GM12873 (cell line): Measurements from ENCODE around the gene LAP3.

ENCODE experiments used
- CTCF ChIP-seq: IDR thresholded peaks from 2 replicates; pipeline ENCODE4 v1.5.1; 2012; ENCODE audit warnings: low read depth, mild to moderate bottlenecking, moderate library complexity, low read length, control low read depth; ENCODE audit not compliant: insufficient read depth; ENCODE audit errors: missing control alignments

Gene LAP3

DNA sequence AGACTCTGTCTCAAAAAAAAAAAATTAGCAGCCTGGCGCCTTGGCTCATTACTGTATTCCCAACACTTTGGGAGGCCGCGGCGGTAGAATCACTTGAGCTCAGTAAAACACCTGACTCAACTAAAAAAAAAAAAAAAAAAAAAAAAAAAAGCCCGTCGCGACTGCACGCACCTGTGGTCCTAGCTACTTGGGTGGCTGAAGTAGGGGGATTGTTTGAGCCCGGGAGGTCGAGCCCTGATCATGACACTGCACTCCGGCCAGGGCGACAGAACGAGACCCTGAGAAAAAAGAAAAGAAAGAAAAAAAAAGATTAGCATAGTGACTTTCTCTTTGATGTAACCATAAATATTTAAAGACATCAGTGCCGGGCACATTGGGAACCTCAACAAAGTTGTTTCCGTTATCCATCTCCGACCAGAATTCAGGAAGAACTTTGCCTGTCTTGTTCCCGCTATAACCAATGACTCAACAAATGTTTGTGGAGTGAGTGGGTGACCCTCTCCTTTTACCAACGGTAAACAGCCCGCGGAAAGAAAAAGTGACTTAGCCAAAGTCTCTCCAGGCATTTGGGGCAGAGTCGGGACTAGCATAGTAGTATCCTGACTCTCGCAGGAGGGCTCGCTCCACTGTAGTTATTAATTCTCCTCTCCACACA, 36.9 kb downstream of the LAP3 start:
- TF ChIP-seq CTCF, result no peak

GRCh38 chr4:17614416-17615299, 37.7 kb downstream of the LAP3 start, which contains the start of gene MED28:
TSS of gene MED28 (plus strand) at chr4:17614641. CDS start at chr4:17614655, 14 bp downstream.
- peak; percentile 10 for TF ChIP-seq CTCF

GRCh38 chr4:17616283-17616682, 39.3 kb downstream of the LAP3 start:
- TF ChIP-seq CTCF, result no peak

DNA sequence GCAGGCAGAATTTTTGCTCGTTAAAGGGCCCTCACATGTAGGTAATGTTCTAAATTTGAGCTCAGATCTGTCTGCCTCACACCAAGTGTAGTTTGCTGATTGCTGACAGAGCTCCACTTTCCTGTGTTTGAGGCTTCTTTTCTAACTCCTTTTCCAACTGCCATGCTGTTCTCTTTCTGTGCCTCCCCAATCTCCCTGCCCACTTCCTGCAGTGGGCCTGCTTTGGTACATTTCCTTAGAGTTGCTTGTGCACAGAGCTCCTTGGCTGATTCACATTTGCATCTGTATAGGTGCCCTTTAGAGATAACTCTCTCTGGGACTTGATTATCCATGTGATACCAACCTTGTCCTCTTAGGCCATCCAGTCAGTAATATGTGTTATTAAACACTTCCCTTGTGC, 41.9 kb downstream of the LAP3 start:
- TF ChIP-seq CTCF, result no peak

DNA sequence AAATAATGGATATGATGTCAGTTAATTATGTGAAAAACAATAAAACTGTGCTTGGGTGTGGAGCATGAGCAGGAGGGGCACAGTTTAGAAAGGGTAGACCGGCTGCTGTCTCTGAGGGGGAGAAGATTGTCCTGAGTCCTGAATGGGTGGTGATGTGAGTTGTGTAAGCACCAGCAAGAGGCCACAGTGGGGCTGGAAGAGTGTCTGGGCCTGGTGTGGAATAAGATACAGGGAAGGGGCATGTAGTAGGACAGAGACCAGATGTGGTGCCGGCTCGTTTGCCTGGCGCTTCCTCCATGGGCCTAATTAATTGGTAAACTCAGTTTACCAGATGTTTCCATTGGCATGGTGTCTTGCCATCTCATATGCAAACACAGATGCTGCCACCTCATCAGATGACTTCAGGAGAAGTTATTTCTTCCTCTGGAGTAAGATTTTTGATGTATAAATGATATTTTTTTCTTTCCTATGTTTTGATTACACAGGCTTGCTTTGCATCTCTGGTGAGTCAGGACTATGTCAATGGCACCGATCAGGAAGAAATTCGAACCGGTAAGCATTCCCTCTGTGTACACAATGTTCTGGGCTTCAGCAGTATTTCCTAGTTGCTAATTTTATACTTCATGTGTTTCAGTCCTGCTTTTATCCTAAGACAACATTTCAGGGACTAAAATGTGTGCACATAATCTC, 42.6 kb downstream of the LAP3 start:
- TF ChIP-seq CTCF, result no peak

GRCh38 chr4:17623451-17624001, 46.5 kb downstream of the LAP3 start:
- no peak for TF ChIP-seq CTCF

DNA sequence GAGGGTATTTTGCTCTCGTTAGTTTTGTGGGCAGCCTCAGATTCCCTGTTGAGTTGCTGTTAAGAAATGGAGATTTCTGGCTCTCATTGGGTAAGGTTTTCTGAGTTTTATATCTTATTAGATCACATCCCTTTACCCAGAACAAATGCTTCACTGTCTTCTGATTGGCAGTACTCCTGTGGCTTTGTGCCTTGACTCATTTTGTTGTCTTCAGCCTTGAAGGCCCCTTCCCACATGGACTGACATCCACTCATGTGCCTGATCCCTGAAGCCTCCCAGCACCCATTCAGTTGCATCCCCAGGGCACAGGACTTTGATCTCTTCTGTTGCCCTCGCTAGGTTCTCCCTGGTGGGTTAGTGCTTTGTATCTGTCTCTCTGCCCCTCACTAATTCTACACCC, 47.8 kb downstream of the LAP3 start:
- TF ChIP-seq CTCF, result no peak
